A549 (cell line): ENCODE data around the gene FAM53B.

Experiments
- BCL3 ChIP-seq: fragments of >200 bp; sonication (Bioruptor Twin); formaldehyde crosslinking; IDR thresholded peaks from 3 replicates; pipeline ENCODE4 v1.6.1; 2016
- CEBPB ChIP-seq, 2 experiments: fragments of >200 bp in 1 of 2; sonication (Bioruptor Twin) in 1 of 2; formaldehyde crosslinking in 1 of 2; IDR thresholded peaks; 2 replicates each; pipeline ENCODE4 v1.6.1; 2012 to 2016
- CHD2 ChIP-seq: fragments of 150-350 bp; IDR thresholded peaks from 2 replicates; pipeline ENCODE4 v1.6.1; 2014; ENCODE audit warnings: low read length; ENCODE audit not compliant: partially characterized antibody
- CTCF ChIP-seq: fragments of >200 bp; sonication (Bioruptor Twin); formaldehyde crosslinking; IDR thresholded peaks from 3 replicates; pipeline ENCODE4 v1.5.1; 2016
- ELK1 ChIP-seq: fragments of 150-350 bp; IDR thresholded peaks from 2 replicates; pipeline ENCODE4 v1.6.1; 2014; ENCODE audit warnings: low read depth, mild to moderate bottlenecking, low read length
- ESRRA ChIP-seq: fragments of 150-350 bp; IDR thresholded peaks from 2 replicates; pipeline ENCODE4 v1.6.1; 2014; ENCODE audit warnings: mild to moderate bottlenecking, low read length, borderline replicate concordance
- HES2 ChIP-seq: fragments of >200 bp; sonication (Bioruptor Twin); formaldehyde crosslinking; IDR thresholded peaks from 2 replicates; pipeline ENCODE4 v1.6.1; 2016
- JUN ChIP-seq, 2 experiments: fragments of >200 bp; sonication (Bioruptor Twin); formaldehyde crosslinking; IDR thresholded peaks; 2 replicates in 1 of 2; 3 replicates in 1 of 2; pipeline ENCODE4 v1.6.1; 2016 to 2017
- JUNB ChIP-seq: fragments of >200 bp; sonication (Bioruptor Twin); formaldehyde crosslinking; IDR thresholded peaks from 2 replicates; pipeline ENCODE4 v1.6.1; 2016
- POLR2A ChIP-seq: IDR thresholded peaks from 2 replicates; pipeline ENCODE4 v1.6.1; 2012; ENCODE audit warnings: mild to moderate bottlenecking, low read length
- REST ChIP-seq: fragments of 200-600 bp; sonication (generic); IDR thresholded peaks from 2 replicates; pipeline ENCODE4 v1.6.1; 2016; ENCODE audit warnings: antibody characterized with exemption, mild to moderate bottlenecking, moderate library complexity
- SREBF2 ChIP-seq: fragments of 450-650 bp; IDR thresholded peaks from 2 replicates; pipeline ENCODE4 v1.6.1; 2014; ENCODE audit warnings: mild to moderate bottlenecking, moderate library complexity
- ZFP36 ChIP-seq: fragments of 450-650 bp; IDR thresholded peaks from 2 replicates; pipeline ENCODE4 v1.6.1; 2014; ENCODE audit warnings: borderline replicate concordance; ENCODE audit not compliant: partially characterized antibody

GRCh38 chr10:124654686-124655085 lies 89.5 kb downstream of the FAM53B start:
- no peak for TF ChIP-seq CTCF
- TF ChIP-seq ELK1: no peak
- no peak for TF ChIP-seq BCL3
- TF ChIP-seq CEBPB (IDR thresholded peaks at IDR 0.05): no peak
- no peak for TF ChIP-seq ZFP36
- no peak for TF ChIP-seq HES2
- TF ChIP-seq ESRRA: no peak
- TF ChIP-seq POLR2A: no peak
- TF ChIP-seq JUN (IDR thresholded peaks at IDR 0.05): no peak
- TF ChIP-seq CHD2: no peak
- TF ChIP-seq SREBF2: no peak
- TF ChIP-seq JUNB: no peak
- TF ChIP-seq REST: no peak
